GM19328 (cell line): Measurements from ENCODE around the gene ZNF544.
"Not testable (repeated sequence)": the region's sequence is repeated elsewhere in the genome, so short reads cannot be mapped to it uniquely, and the experiment has no call there.

Experiments
- ATAC-seq: cut with Tn5 transposase; IDR thresholded peaks from one replicate; pipeline ENCODE4 v1.9.1; 2021; ENCODE audit warnings: mild to moderate bottlenecking, moderate library complexity; ENCODE audit not compliant: unreplicated experiment

The ZNF544 gene

DNA sequence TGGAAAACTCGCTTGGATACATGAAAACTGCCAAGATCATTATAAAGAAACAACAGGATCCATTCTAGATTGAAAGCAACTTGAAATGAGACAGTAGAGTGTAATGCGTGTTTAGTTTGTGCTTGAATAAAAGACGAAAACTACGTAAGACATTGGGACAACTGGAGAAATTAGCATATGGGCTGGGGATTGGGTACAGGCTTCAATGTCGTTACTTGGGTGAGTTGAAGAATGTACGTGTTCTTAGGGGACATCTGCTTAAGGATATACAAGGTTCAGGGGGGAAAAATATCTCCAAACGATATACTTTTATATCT, 76.0 kb downstream of the ZNF544 start:
- ATAC-seq: no peak

DNA sequence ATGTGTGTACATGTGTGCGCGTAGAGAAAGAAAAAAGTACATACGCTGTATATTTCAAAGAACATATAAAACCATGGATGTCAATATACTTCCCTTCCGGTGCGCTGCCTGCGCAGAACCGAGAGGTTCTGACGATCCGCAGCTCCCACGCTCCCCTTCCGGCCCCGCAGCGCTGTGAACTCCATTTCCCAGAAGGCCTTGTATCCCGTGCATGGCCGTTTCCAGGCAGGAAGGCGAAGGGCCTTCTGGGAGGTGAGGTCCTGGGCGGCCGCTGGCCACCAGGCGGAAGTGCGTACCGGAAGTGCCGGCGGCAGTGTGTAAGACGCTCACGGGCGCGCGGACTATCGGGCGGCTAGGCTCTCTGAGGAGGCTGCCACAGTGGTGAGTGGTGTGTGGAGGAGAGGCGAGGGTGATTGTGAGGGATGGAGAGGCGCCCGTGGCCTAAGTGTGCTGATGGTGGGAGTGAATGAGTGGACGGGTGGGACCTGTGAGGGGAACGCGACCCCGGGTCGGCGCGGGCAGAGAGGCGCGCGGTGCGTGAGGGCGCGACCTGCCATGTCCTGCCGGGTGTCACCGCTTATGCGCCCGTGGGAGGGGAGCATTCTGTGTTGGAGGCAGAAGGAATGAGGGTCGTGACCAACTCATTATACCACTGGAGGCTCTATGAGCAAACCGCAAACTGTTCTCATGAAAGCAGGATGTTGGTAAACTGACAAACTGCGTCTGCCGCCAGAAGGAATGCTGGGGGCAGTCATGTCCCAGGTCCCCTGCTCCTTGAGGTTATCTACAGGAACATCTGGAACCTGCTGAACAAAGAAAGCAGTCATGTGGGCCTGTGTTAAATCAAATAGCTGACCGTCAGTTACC, 76.6 kb downstream of the ZNF544 start, which contains the start of gene ERVK3-1:
TSS of gene ERVK3-1 (plus strand) at position 313 of the 867 bp plus-strand sequence. CDS start 6,792 bp downstream, outside the sequence.
- peak; percentile 96 for ATAC-seq

DNA sequence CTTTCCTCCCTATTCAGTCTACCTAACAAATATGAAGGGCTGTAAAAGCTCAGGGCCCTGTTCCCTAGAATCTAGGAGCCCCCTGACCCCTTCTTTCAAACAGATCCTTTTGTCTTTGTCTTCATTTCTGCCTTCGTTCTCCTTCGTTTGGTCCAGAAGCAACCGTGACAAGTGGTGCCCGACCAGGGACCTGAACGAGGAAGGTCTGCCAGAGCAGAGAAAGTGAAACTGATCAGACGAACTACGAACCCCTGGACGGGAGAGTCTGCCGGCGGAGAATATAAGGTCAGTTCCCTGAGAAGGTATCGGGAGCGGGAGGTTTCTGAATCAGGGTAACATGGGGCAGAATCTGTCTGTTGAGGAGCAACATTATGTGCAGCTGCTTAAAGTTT, 77.2 kb downstream of the ZNF544 start:
- no peak for ATAC-seq

DNA sequence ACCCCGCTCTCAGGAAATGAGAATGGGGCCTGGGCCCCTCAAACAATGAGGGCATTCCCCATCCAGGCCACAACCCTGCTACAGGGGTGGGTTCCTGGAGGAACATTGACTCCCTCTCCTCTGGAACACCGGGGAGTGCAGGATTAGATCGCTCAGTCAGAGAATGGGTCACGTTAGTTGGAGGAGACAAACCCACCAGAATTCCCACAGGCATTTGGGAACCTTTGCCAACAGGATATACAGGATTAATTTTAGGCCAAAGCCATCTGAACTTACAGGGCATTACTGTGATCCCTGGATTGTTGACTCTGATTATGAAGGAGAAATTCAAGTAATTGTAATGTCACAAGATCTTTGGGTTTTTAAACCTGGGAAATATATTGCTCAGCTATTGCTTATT, 79.0 kb downstream of the ZNF544 start:
- ATAC-seq: no peak

DNA sequence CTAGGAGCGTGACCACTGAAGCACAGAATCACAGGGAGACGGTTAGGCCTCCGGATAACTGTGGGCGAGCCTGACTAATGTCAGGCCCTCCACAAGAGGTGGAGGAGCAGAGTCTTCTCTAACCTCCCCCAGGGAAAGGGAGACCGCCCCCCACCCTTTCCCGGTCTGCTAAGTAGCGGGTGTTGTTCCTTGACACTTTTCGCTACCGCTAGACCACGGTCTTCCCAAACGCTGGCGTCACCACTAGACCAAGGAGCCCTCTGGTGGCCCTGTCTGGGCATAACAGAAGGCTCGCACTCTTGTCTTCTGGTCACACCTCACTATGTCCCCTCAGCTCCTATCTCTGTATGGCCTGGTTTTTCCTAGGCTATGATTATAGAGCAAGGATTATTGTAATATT, 82.0 kb downstream of the ZNF544 start:
- ATAC-seq: not testable (repeated sequence)

DNA sequence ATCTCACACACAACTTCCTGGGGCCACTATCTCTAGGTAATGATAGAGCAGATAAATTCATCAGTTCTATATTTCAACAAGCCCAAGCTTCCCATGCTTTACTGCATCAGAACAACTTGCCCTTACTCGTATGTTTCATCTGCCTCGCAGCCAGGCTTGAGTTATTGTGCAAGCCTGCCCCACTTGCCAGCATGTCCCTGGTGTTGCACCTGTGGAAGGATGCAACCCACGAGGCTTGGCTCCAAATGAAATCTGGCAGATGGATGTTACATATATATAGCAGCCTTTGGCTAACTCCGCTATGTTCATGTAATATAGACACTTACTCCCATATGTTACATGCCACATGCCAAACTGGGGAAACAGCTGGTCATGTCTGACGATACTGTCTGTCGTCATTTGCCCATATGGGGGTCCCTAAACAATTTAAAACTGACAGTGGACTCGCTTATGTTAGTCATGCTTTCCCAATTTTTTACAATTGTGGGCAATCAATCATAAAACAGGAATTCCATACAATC, 82.7 kb downstream of the ZNF544 start:
- ATAC-seq: no peak
